Nephron progenitor cell (in vitro differentiated cells): ENCODE measurements around the gene SORT1.

ENCODE experiments used
- DNase-seq: peaks from one replicate; pipeline ENCODE4 v3.0.0; 2021
- H3K27ac Mint-ChIP-seq: 2 replicates; pipeline ENCODE4 v1.8.0; 2021; ENCODE audit warnings: mild to moderate bottlenecking, moderate library complexity, mixed read lengths
- H3K27me3 Mint-ChIP-seq: 2 replicates; pipeline ENCODE4 v1.8.0; 2021; ENCODE audit warnings: mild to moderate bottlenecking, low read depth, mixed read lengths; ENCODE audit not compliant: poor library complexity
- H3K36me3 Mint-ChIP-seq: 2 replicates; pipeline ENCODE4 v1.8.0; 2021; ENCODE audit warnings: low read depth, mixed read lengths
- H3K4me1 Mint-ChIP-seq: 2 replicates; pipeline ENCODE4 v1.8.0; 2021; ENCODE audit warnings: mixed read lengths
- H3K4me3 Mint-ChIP-seq: 2 replicates; pipeline ENCODE4 v1.8.0; 2021; ENCODE audit warnings: mild to moderate bottlenecking, moderate library complexity, mixed read lengths
- H3K9me3 Mint-ChIP-seq: 2 replicates; pipeline ENCODE4 v1.8.0; 2021; ENCODE audit warnings: mild to moderate bottlenecking, moderate library complexity, mixed read lengths
- CTCF ChIP-seq: fragments of 200-600 bp; sonication (generic); IDR thresholded peaks from 2 replicates; pipeline ENCODE4 v1.5.0; 2021; ENCODE audit warnings: antibody characterized with exemption

Gene SORT1

GRCh38 chr1:109272831-109273547 lies 124.7 kb downstream of the SORT1 start:
- no peak for DNase-seq
- Mint-ChIP-seq H3K4me1 (peaks cover 62% of the 10 kb centered on the region), H3K4me3 (no peak overlapping the region), H3K27me3 (no peaks in the 10 kb centered on the region), H3K27ac (no peak overlapping the region), H3K36me3 (peaks cover 19% of the 10 kb centered on the region), H3K9me3 (no peaks in the 10 kb centered on the region)
- TF ChIP-seq CTCF, result no peak

- DNase-seq, result no peak
- no peak overlapping the region for H3K4me3 Mint-ChIP-seq
- no peak for TF ChIP-seq CTCF
- peaks cover 20% of the 10 kb centered on the region for H3K36me3 Mint-ChIP-seq
- no peaks in the 10 kb centered on the region for H3K9me3 Mint-ChIP-seq
- H3K4me1 Mint-ChIP-seq, result peaks cover 56% of the 10 kb centered on the region
- no peak overlapping the region for H3K27ac Mint-ChIP-seq
- no peaks in the 10 kb centered on the region for H3K27me3 Mint-ChIP-seq
Observed at GRCh38 chr1:109272021-109272799, 125.5 kb downstream of the SORT1 start.

GRCh38 chr1:109271458-109271857 lies 126.3 kb downstream of the SORT1 start:
- no peaks in the 10 kb centered on the region for H3K9me3 Mint-ChIP-seq
- H3K36me3 Mint-ChIP-seq, result peaks cover 20% of the 10 kb centered on the region

GRCh38 chr1:109270623-109271317 lies 126.9 kb downstream of the SORT1 start:
- Mint-ChIP-seq H3K27ac (no peak overlapping the region), H3K9me3 (no peaks in the 10 kb centered on the region), H3K4me3 (no peak overlapping the region), H3K27me3 (peaks cover 3% of the 10 kb centered on the region), H3K36me3 (peaks cover 20% of the 10 kb centered on the region), H3K4me1 (peaks cover 42% of the 10 kb centered on the region)
- TF ChIP-seq CTCF, result no peak
- DNase-seq, result no peak

More at GRCh38 chr1:109271458-109271857, 126.3 kb downstream of the SORT1 start:
- DNase-seq, result no peak
- Mint-ChIP-seq H3K27me3 (peaks cover 3% of the 10 kb centered on the region), H3K4me3 (no peak overlapping the region), H3K27ac (no peak overlapping the region), H3K4me1 (peaks cover 48% of the 10 kb centered on the region)
- TF ChIP-seq CTCF, result no peak

- no peak for TF ChIP-seq CTCF
- Mint-ChIP-seq H3K9me3 (no peaks in the 10 kb centered on the region), H3K27ac (no peak overlapping the region)
Observed at GRCh38 chr1:109269981-109270622, 127.6 kb downstream of the SORT1 start.

More at GRCh38 chr1:109269981-109270622, 127.6 kb downstream of the SORT1 start:
- H3K4me1 Mint-ChIP-seq, result peaks cover 35% of the 10 kb centered on the region
- H3K27me3 Mint-ChIP-seq, result peaks cover 3% of the 10 kb centered on the region
- H3K36me3 Mint-ChIP-seq, result peaks cover 20% of the 10 kb centered on the region
- DNase-seq, result no peak
- H3K4me3 Mint-ChIP-seq, result no peak overlapping the region
